Measurements from ENCODE around the gene MAPRE3.

DNA sequence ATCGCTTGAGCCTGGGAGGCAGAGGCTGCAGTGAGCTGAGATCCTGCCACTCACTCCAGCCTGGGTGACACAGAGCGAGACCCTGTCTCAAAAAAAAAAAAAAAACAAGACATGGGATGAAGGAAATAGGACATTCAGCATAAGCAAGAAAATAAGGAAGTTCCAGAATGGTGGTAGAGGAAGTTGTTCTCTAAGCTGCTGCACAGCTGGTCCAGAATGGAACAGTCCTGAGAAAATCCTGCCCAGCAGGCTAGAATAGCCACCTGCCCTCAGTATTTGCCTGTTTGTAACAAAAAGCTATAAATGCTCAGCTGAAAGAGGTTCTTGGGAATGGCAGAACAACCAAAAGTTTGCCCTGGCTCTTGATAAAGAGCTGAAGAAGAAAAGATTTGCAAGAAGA lies 11.1 kb upstream of the MAPRE3 start:
- TF ChIP-seq, protein P1, sequence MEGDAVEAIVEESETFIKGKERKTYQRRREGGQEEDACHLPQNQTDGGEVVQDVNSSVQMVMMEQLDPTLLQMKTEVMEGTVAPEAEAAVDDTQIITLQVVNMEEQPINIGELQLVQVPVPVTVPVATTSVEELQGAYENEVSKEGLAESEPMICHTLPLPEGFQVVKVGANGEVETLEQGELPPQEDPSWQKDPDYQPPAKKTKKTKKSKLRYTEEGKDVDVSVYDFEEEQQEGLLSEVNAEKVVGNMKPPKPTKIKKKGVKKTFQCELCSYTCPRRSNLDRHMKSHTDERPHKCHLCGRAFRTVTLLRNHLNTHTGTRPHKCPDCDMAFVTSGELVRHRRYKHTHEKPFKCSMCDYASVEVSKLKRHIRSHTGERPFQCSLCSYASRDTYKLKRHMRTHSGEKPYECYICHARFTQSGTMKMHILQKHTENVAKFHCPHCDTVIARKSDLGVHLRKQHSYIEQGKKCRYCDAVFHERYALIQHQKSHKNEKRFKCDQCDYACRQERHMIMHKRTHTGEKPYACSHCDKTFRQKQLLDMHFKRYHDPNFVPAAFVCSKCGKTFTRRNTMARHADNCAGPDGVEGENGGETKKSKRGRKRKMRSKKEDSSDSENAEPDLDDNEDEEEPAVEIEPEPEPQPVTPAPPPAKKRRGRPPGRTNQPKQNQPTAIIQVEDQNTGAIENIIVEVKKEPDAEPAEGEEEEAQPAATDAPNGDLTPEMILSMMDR (IDR thresholded peaks at IDR 0.05; ENCODE audit: low read depth, low read length) = no peak
- no peak for TF ChIP-seq EZH2phosphoT487 (IDR thresholded peaks at IDR 0.05; ENCODE audit: low read depth)
